GM21390 (cell line): ENCODE measurements around the gene ROBO4.

ENCODE experiments used
- ATAC-seq: cut with Tn5 transposase; IDR thresholded peaks from one replicate; pipeline ENCODE4 v1.9.1; 2021; ENCODE audit not compliant: unreplicated experiment

ROBO4 gene

DNA sequence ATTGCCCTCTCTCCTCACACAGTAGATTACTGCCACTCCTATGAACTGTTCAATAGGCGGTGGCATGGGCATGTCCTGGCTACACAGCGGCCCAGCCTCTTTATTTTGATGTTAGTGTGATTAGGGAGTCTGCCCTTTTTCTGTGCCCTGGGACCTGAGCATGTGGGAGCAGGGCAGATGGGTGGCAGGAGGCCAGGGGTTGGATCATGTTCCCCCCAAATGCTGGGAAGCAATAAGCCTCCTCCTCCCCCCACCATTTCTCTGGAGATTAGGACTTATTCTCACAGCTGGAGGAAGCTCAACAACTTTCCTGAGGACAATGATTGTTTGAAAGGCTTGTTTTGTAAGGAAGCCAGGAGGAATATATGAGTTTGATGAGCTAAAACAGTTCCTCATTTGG lies 22.2 kb upstream of the ROBO4 start:
- ATAC-seq, result no peak

DNA sequence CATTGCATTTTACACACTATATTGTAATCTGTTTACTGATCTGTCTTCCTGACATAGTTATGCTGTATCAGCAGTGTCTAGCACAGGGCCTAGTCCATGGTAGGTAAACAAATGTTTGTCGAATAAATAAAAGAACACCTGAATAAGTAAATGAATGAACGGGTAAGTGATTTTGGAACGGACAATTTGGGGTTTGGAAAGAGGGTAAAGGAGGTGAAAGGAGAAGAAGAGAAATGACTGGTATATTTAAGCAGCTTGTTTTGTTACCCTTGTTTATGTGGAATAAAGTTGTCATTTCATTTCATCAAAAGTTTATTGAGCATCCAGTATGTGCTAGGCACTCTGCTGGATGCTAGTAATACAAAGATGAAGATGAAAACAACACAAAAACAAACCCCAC lies 21.3 kb upstream of the ROBO4 start, which contains the start of gene HEPN1:
Gene HEPN1, plus strand, starts transcription at position 301 of the 400 bp plus-strand sequence.
- ATAC-seq, result no peak

- no peak for ATAC-seq
These were observed 19.5 kb upstream of the ROBO4 start for GRCh38 chr11:124917115-124917637.

GRCh38 chr11:124916370-124916710 lies 18.7 kb upstream of the ROBO4 start:
- ATAC-seq, result no peak

- ATAC-seq, result no peak
These were observed 18.1 kb upstream of the ROBO4 start for GRCh38 chr11:124915541-124916369.

GRCh38 chr11:124902616-124903015 lies 5.0 kb upstream of the ROBO4 start:
- no peak for ATAC-seq

GRCh38 chr11:124900464-124900863 lies 2.8 kb upstream of the ROBO4 start:
- ATAC-seq, result no peak

DNA sequence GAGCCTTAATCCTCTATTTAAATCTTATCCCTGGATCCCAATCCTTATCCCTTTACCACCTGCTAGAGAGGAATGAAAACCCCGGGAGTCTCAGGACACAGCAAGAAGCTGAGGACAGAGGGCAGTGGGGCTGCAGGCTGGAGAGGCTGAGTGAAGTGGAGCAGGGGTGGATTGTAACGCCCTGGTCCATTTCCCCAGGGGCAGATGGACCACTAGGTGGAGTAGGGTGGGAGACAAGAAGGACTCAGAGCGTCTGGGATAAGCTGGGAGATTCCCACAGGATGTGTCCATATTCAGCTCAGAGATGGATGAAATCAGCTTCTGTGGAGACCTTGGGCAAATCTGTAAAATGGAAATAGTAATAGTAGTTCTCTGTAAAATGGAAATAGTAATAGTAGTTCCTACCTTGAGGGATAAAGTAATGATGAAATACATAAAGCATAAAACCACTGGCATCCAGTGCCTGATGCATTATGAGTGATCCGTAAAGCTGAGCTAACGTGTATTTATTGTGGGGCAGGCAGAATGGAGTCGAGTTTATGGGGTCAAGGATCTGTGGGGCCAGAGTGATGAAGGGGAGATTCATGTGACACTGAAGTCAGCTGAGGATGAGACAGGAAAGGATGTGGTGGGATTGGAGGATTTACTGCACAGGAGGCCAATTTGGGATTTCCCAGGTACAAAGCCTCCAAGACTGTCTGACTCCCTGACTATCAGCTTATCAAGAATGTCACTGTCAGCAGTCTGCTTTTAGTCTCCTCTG lies 1.9 kb upstream of the ROBO4 start:
- no peak for ATAC-seq

- no peak for ATAC-seq
These were observed 1.0 kb upstream of the ROBO4 start for GRCh38 chr11:124898711-124899110.

DNA sequence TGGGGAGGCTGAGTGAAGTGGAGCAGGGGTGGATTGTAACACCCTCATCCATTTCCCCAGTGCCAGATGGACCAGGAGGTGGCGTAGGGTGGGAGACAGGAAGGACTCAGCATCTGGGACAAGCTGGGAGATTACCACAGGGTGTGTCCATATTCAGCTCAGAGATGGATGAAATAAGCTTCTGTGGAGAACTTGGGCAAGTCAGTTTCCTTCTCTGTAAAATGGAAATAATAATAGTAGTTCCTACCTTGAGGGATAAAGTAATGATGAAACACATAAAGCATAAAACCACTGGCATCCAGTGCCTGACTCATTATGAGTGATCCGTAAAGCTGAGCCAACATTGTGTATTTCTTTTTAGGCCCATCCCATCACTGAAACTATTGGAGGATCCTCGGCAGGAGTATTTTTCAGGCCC lies 607 bp upstream of the ROBO4 start:
- no peak for ATAC-seq

DNA sequence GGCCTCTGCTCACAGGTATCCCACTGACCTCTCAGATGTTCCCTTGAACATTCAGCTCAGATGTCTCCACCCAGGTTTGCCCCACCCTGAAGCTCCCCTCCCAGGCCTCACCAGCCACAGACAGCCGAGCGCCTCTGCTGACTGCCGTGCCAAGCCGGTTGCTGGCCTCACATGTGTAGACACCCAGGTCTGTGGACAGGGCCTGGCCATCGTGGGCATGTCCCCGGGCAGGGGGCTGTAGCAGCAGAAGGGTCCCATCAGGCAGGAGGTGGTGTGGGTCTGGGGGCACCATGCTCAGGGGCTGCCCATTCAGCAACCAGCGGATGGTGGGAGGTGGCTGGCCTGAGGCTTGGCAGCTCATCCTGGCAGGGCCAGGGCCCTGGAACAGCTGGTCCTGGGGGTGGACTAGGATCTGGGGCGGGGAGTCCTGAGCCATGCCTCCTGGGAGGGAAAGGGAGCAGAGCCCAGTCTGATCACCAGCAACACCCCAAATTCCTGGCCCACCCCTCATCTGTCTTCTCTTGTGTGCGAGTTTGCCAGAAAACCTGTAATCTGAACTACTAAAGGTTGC lies 759 bp downstream of the ROBO4 start:
- ATAC-seq, result no peak

- ATAC-seq, result no peak
These were observed 1.5 kb downstream of the ROBO4 start for GRCh38 chr11:124896071-124896750.

DNA sequence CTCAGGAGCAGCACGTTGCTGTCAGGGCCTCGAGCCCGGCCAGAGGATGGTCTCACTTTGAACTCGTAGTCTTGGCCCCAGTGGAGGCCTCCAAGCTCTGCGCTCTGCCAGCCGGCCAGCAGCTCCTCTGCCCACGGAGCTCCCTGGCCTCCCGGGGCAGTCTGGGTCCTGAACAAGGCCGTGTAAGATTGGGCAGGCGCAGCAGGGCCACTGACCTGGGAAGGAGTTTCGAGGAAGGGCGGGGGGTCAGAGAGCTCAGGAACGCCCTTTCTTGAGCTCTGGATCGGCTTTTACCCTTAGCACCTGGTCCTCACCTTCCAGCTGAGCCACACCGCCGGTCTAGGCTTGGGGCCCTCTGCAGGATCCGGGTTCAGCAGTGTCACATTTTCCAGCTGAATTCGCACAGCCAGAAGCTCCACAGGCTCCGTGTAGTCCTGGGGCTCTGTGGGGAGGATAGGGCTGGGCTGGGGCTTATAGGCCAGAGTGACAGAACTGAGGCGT lies 2.1 kb downstream of the ROBO4 start:
- no peak for ATAC-seq

DNA sequence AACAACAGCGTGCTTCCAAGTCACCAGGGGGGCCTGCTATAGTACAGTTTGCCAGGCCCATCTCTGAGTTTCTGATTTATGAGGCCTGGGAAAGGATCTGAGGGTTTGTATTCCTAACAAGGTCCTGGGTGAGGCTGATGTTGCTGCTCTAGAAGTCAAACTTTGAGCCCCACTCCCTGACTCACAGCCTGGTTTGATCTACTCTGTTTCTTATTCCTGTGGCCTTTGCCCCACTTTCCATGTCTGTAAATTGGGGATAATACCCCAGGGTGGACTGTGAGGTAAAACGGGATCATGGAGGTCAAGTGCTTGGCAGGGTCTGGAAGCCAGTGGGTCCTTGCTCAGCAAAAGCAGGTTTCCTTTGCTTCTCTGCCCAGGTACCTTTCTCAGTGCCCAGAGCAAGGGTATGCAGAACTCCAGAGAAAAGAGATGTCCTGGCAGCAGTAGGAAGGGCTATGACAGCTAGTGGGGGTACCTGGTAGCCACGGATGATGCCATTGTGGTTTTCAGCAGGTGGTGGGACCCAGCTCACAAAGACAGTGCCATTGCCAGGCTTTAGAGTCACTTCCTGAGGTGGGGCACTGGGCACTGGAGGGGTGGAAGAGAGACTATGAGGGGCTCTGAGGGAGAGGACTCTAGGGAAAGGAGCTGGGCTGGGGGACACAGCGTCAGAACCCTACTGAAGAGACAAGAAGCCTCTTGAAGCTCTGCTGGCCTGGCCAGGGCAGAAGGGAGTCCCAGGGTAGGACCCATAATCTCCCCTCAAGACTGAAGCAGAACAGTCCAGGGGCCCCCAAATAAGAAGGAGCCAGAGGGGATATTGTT lies 2.8 kb downstream of the ROBO4 start:
- no peak for ATAC-seq

DNA sequence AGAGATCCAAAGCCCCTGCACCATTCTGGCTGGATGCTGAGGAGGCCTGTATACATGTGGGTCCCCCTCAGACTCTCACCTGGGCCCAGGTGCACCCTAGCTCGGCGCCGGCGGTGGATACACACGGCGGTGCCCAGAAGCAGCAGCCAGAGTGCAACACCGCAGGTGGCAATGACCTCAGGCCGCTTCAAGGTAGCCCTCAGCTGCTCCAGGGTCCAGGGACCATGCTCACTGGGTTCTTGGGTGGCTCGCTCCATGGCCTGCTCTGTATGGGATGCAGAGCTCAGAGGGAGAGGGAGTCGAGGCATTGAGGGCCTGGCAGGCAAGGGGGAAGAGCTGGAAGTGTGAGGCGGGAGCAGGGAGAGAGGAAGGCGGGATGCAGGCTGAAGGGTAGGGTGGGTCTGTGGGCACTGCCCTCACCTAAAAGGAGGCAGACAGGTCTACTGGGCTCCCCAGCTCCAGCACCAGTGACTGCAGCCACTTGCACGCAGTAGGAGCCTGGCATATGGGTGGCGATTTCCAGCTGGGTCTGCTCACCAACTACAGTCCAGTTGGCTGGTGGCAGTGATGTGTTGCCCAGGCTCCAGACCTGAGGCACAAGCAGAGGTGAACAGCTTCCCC lies 3.8 kb downstream of the ROBO4 start:
- no peak for ATAC-seq

DNA sequence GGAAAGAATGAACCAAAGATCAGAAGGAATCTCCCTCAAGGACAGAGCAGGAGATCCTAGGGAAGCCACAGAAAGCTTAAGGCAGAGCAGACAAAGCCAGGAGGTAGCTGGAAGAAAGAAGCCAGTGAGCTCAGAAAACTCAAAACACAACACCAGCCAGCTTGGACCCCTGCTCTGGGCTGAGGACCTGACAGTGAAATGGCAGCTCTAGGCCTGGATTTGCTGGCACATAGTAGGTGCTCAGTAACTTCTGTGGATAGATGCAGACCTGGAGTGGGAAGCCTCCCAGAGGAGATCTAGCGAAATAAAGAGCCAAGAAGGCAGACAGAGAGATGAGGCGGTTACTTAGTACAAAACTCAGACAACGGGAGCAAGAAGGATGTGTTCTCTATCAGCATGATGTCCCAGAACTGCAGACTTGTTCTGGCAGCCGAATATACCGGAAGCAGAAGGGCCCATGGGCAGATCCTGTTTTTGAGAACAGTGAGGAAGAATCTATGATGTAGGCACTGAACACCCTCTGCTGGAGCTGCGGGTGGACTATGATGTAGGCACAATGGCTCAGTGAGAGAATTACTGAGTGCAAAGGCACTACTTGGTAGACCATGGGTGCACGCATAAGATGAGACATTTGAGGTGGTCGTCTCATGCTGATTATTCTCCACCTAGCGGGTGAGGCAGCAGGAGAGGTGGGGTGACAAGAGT lies 4.8 kb downstream of the ROBO4 start:
- no peak for ATAC-seq

GRCh38 chr11:124892146-124892545 lies 5.5 kb downstream of the ROBO4 start:
- ATAC-seq, result no peak

GRCh38 chr11:124891373-124891861 lies 6.2 kb downstream of the ROBO4 start:
- no peak for ATAC-seq
